SJCRH30 (cell line): ENCODE results near the gene ARFGAP3. TPM values are rescaled to one million over a fixed set of nuclear protein-coding genes. Genes with fewer than 3 reads are reported as not detected.

Source experiments
- DNase-seq, 2 experiments: peaks; one replicate each; pipeline ENCODE4 v3.0.0-alpha.2; 2015 to 2020
- H3K27ac ChIP-seq: fragments of 250-450 bp; sonication (Bioruptor Pico); 2 replicates; pipeline ENCODE4 v1.5.1; 2020; ENCODE audit warnings: mild to moderate bottlenecking, moderate library complexity
- H3K27me3 ChIP-seq: fragments of 250-450 bp; sonication (Bioruptor Pico); 2 replicates; pipeline ENCODE4 v1.5.1; 2020; ENCODE audit warnings: mild to moderate bottlenecking, moderate library complexity
- H3K36me3 ChIP-seq: fragments of 250-450 bp; sonication (Bioruptor Pico); 2 replicates; pipeline ENCODE4 v1.5.1; 2020; ENCODE audit warnings: mild to moderate bottlenecking, moderate library complexity
- H3K4me1 ChIP-seq: fragments of 250-450 bp; sonication (Bioruptor Pico); 2 replicates; pipeline ENCODE4 v1.5.1; 2020; ENCODE audit warnings: mild to moderate bottlenecking, moderate library complexity
- H3K4me3 ChIP-seq: fragments of 250-450 bp; sonication (Bioruptor Pico); 2 replicates; pipeline ENCODE4 v1.5.1; 2020; ENCODE audit warnings: mild to moderate bottlenecking, moderate library complexity
- H3K9me3 ChIP-seq: fragments of 250-450 bp; sonication (Bioruptor Pico); replicated peaks from 2 replicates; pipeline ENCODE4 v1.5.1; 2020; ENCODE audit warnings: mild to moderate bottlenecking, moderate library complexity
- total RNA-seq: library from RNA; depleted of rRNA; stranded (reverse); fragments of >200 nt; shearing (Covaris generic); gene quantifications from 2 replicates; pipeline ENCODE4 v1.2.3, GENCODE V29; 2014

The ARFGAP3 gene
- total RNA-seq, 1 experiment from 2014 or later, result 47.5 TPM

GRCh38 chr22:42831712-42832111, 25.4 kb downstream of the ARFGAP3 start:
- H3K4me1 ChIP-seq, result no peaks in the 10 kb centered on the region

GRCh38 chr22:42830161-42830560, 26.9 kb downstream of the ARFGAP3 start:
- H3K27me3 ChIP-seq, result no peaks in the 10 kb centered on the region
- H3K9me3 ChIP-seq, result no peaks in the 10 kb centered on the region
- no peaks in the 10 kb centered on the region for H3K4me1 ChIP-seq
- H3K27ac ChIP-seq, result no peak overlapping the region
- DNase-seq, result no peak
- peaks cover 60% of the 10 kb centered on the region for H3K36me3 ChIP-seq
- no peak overlapping the region for H3K4me3 ChIP-seq

More at GRCh38 chr22:42831712-42832111, 25.4 kb downstream of the ARFGAP3 start:
- no peak for DNase-seq
- peaks cover 63% of the 10 kb centered on the region for H3K36me3 ChIP-seq
- no peak overlapping the region for H3K27ac ChIP-seq
- no peaks in the 10 kb centered on the region for H3K27me3 ChIP-seq
- H3K4me3 ChIP-seq, result no peak overlapping the region
- H3K9me3 ChIP-seq, result no peaks in the 10 kb centered on the region

GRCh38 chr22:42829302-42829701, 27.8 kb downstream of the ARFGAP3 start:
- no peaks in the 10 kb centered on the region for H3K4me1 ChIP-seq
- no peak for DNase-seq
- H3K4me3 ChIP-seq, result no peak overlapping the region
- H3K9me3 ChIP-seq, result no peaks in the 10 kb centered on the region
- H3K27ac ChIP-seq, result no peak overlapping the region
- no peaks in the 10 kb centered on the region for H3K27me3 ChIP-seq
- H3K36me3 ChIP-seq, result peaks cover 58% of the 10 kb centered on the region

GRCh38 chr22:42825796-42826195, 31.3 kb downstream of the ARFGAP3 start:
- Histone ChIP-seq H3K4me1 (no peaks in the 10 kb centered on the region), H3K27me3 (no peaks in the 10 kb centered on the region), H3K27ac (no peak overlapping the region), H3K9me3 (no peaks in the 10 kb centered on the region), H3K4me3 (no peak overlapping the region), H3K36me3 (peaks cover 57% of the 10 kb centered on the region)
- DNase-seq, result no peak

- Histone ChIP-seq H3K27me3 (no peaks in the 10 kb centered on the region), H3K4me3 (no peak overlapping the region), H3K36me3 (peaks cover 46% of the 10 kb centered on the region), H3K27ac (no peak overlapping the region), H3K9me3 (no peaks in the 10 kb centered on the region), H3K4me1 (no peaks in the 10 kb centered on the region)
- DNase-seq, result no peak
Observed at GRCh38 chr22:42821386-42821785, 35.7 kb downstream of the ARFGAP3 start.

- H3K4me1 ChIP-seq, result no peaks in the 10 kb centered on the region; the same call in 1 of the 2 replicates
- DNase-seq, result no peak
- H3K27ac ChIP-seq, result no peak overlapping the region
- peaks cover 46% of the 10 kb centered on the region for H3K36me3 ChIP-seq
- no peaks in the 10 kb centered on the region for H3K27me3 ChIP-seq
- no peaks in the 10 kb centered on the region for H3K9me3 ChIP-seq
- no peak overlapping the region for H3K4me3 ChIP-seq
Observed at GRCh38 chr22:42820045-42820763, 36.9 kb downstream of the ARFGAP3 start.

GRCh38 chr22:42819412-42820044, 37.5 kb downstream of the ARFGAP3 start:
- Histone ChIP-seq H3K4me3 (no peak overlapping the region), H3K36me3 (peaks cover 44% of the 10 kb centered on the region), H3K4me1 (peaks cover 5% of the 10 kb centered on the region; the same call in 1 of the 2 replicates), H3K27ac (no peak overlapping the region), H3K9me3 (no peaks in the 10 kb centered on the region), H3K27me3 (no peaks in the 10 kb centered on the region)
- DNase-seq, result no peak

GRCh38 chr22:42817556-42817955, 39.5 kb downstream of the ARFGAP3 start:
- DNase-seq, result no peak
- no peak overlapping the region for H3K27ac ChIP-seq
- H3K36me3 ChIP-seq, result peaks cover 39% of the 10 kb centered on the region
- peaks cover 8% of the 10 kb centered on the region; the same call in 1 of the 2 replicates for H3K4me1 ChIP-seq
- no peaks in the 10 kb centered on the region for H3K9me3 ChIP-seq
- no peaks in the 10 kb centered on the region for H3K27me3 ChIP-seq
- no peak overlapping the region for H3K4me3 ChIP-seq

- H3K9me3 ChIP-seq, result no peaks in the 10 kb centered on the region
- H3K4me1 ChIP-seq, result peaks cover 8% of the 10 kb centered on the region; the same call in 1 of the 2 replicates
- no peak for DNase-seq
- no peaks in the 10 kb centered on the region for H3K27me3 ChIP-seq
- no peak overlapping the region for H3K27ac ChIP-seq
- peaks cover 31% of the 10 kb centered on the region for H3K36me3 ChIP-seq
- no peak overlapping the region for H3K4me3 ChIP-seq
Observed at GRCh38 chr22:42816336-42816735, 40.7 kb downstream of the ARFGAP3 start.

GRCh38 chr22:42814616-42815015, 42.5 kb downstream of the ARFGAP3 start:
- Histone ChIP-seq H3K4me1 (peaks cover 8% of the 10 kb centered on the region; the same call in 1 of the 2 replicates), H3K27me3 (no peaks in the 10 kb centered on the region), H3K27ac (no peak overlapping the region), H3K9me3 (no peaks in the 10 kb centered on the region), H3K4me3 (no peak overlapping the region), H3K36me3 (peaks cover 37% of the 10 kb centered on the region)
- DNase-seq, result no peak

GRCh38 chr22:42814215-42814614, 42.9 kb downstream of the ARFGAP3 start:
- Histone ChIP-seq H3K27me3 (no peaks in the 10 kb centered on the region), H3K36me3 (peaks cover 41% of the 10 kb centered on the region), H3K4me1 (peaks cover 8% of the 10 kb centered on the region; the same call in 1 of the 2 replicates), H3K9me3 (no peaks in the 10 kb centered on the region), H3K27ac (no peak overlapping the region), H3K4me3 (no peak overlapping the region)
- DNase-seq, result peak in 1 of 2 experiments; percentile 71

- no peak for DNase-seq
Observed at GRCh38 chr22:42813501-42813900, 43.6 kb downstream of the ARFGAP3 start.

GRCh38 chr22:42811459-42811858, 45.6 kb downstream of the ARFGAP3 start:
- no peak overlapping the region for H3K4me3 ChIP-seq
- peaks cover 56% of the 10 kb centered on the region for H3K36me3 ChIP-seq
- no peaks in the 10 kb centered on the region for H3K27me3 ChIP-seq
- H3K4me1 ChIP-seq, result peaks cover 8% of the 10 kb centered on the region; the same call in 1 of the 2 replicates
- H3K27ac ChIP-seq, result no peak overlapping the region
- H3K9me3 ChIP-seq, result no peaks in the 10 kb centered on the region
- no peak for DNase-seq

More at GRCh38 chr22:42813501-42813900, 43.6 kb downstream of the ARFGAP3 start:
- H3K9me3 ChIP-seq, result no peaks in the 10 kb centered on the region
- H3K27ac ChIP-seq, result no peak overlapping the region
- H3K27me3 ChIP-seq, result no peaks in the 10 kb centered on the region
- no peak overlapping the region for H3K4me3 ChIP-seq
- H3K36me3 ChIP-seq, result peaks cover 48% of the 10 kb centered on the region
- H3K4me1 ChIP-seq, result peaks cover 8% of the 10 kb centered on the region; the same call in 1 of the 2 replicates

- Histone ChIP-seq H3K36me3 (peaks cover 56% of the 10 kb centered on the region), H3K27ac (no peak overlapping the region)
- no peak for DNase-seq
Observed at GRCh38 chr22:42808521-42808920, 48.6 kb downstream of the ARFGAP3 start.

GRCh38 chr22:42807185-42807584, 49.9 kb downstream of the ARFGAP3 start:
- Histone ChIP-seq H3K4me1 (peaks cover 3% of the 10 kb centered on the region), H3K27me3 (no peaks in the 10 kb centered on the region), H3K27ac (no peak overlapping the region), H3K4me3 (no peak overlapping the region), H3K9me3 (no peaks in the 10 kb centered on the region), H3K36me3 (peaks cover 56% of the 10 kb centered on the region)
- DNase-seq, result no peak

More at GRCh38 chr22:42808521-42808920, 48.6 kb downstream of the ARFGAP3 start:
- peaks cover 1% of the 10 kb centered on the region for H3K4me1 ChIP-seq
- no peak overlapping the region for H3K4me3 ChIP-seq
- H3K27me3 ChIP-seq, result no peaks in the 10 kb centered on the region
- H3K9me3 ChIP-seq, result no peaks in the 10 kb centered on the region
